A549 (cell line): ENCODE results near the gene TMEM240. TPM values are rescaled to one million over a fixed set of nuclear protein-coding genes. Genes with fewer than 3 reads are reported as not detected.
A peak's percentile ranks its signal among the peaks of the same experiment; 100 is the strongest.
"Not testable (repeated sequence)": the region's sequence is repeated elsewhere in the genome, so short reads cannot be mapped to it uniquely, and the experiment has no call there.

Experiments
- ATAC-seq, 2 experiments: fragments of 200-7000 bp in 1 of 2; fragments of >200 bp in 1 of 2; cut with Nextera tagmentation in 1 of 2; cut with Tn5 transposase in 1 of 2; 3 replicates each; pipeline versions ENCODE4 v1.8.0 to v1.9.1; 2018 to 2020; ENCODE audit warnings: mild to moderate bottlenecking in 1 of 2, moderate library complexity in 1 of 2
- CTCF ChIA-PET: fragments of 300-600 bp; sonication (Branson Sonifier 250); formaldehyde crosslinking; extraction: SDS; loops from one replicate; lab custom pipeline; 2021; ENCODE audit warnings: antibody characterized with exemption, inconsistent platforms; lab: Yijun Ruan, JAX
- POLR2A ChIA-PET: fragments of 350-600 bp; formaldehyde crosslinking; extraction: SDS; loops from one replicate; lab custom pipeline; 2021; ENCODE audit warnings: antibody characterized with exemption, inconsistent platforms; lab: Yijun Ruan, JAX
- DNase-seq, 2 experiments: peaks; one replicate each; pipeline versions ENCODE4 v3.0.0 to v3.0.0-alpha.2; 2011 to 2016; ENCODE audit warnings: low read depth in 1 of 2, low spot score in 1 of 2
- FAIRE-seq: peaks from 2 replicates; lab custom pipeline; 2011; peaks lifted over from hg19 to GRCh38; lab: Jason Lieb, UNC
- H3K27ac ChIP-seq, 2 experiments: fragments of >200 bp; sonication (Bioruptor Twin); formaldehyde crosslinking; 3 replicates each; pipeline ENCODE4 v1.5.1; 2016 to 2017
- H3K4me1 ChIP-seq: fragments of >200 bp; sonication (Bioruptor Twin); formaldehyde crosslinking; 3 replicates; pipeline ENCODE4 v1.6.1; 2016
- H3K4me2 ChIP-seq: fragments of >200 bp; sonication (Bioruptor Twin); formaldehyde crosslinking; 3 replicates; pipeline ENCODE4 v1.6.1; 2016
- H3K4me3 ChIP-seq: fragments of >200 bp; sonication (Bioruptor Twin); formaldehyde crosslinking; 3 replicates; pipeline ENCODE4 v1.5.1; 2016
- H3K9me3 ChIP-seq: fragments of >200 bp; sonication (Bioruptor Twin); formaldehyde crosslinking; 3 replicates; pipeline ENCODE4 v1.6.1; 2016
- CEBPB ChIP-seq, 2 experiments: fragments of >200 bp in 1 of 2; sonication (Bioruptor Twin) in 1 of 2; formaldehyde crosslinking in 1 of 2; IDR thresholded peaks; 2 replicates each; pipeline ENCODE4 v1.6.1; 2012 to 2016
- CHD4 ChIP-seq: fragments of 200-600 bp; sonication (generic); IDR thresholded peaks from 2 replicates; pipeline ENCODE4 v1.6.1; 2016; ENCODE audit warnings: antibody characterized with exemption, mild to moderate bottlenecking, borderline replicate concordance
- EHF ChIP-seq: fragments of 250-450 bp; sonication (Bioruptor Pico); IDR thresholded peaks from 2 replicates; pipeline ENCODE4 v1.5.0; 2020; ENCODE audit warnings: mild to moderate bottlenecking
- EHMT2 ChIP-seq: fragments of 200-600 bp; sonication (generic); IDR thresholded peaks from 2 replicates; pipeline ENCODE4 v1.6.1; 2016; ENCODE audit warnings: antibody characterized with exemption, low read depth, mild to moderate bottlenecking, moderate library complexity
- FOSL2 ChIP-seq, 2 experiments: fragments of 450-650 bp in 1 of 2; fragments of >200 bp in 1 of 2; sonication (Bioruptor Twin) in 1 of 2; formaldehyde crosslinking; IDR thresholded peaks; 2 replicates each; pipeline versions ENCODE4 v1.5.0 to v1.6.1; 2016 to 2020; ENCODE audit warnings: mild to moderate bottlenecking in 1 of 2, moderate library complexity in 1 of 2
- GATA3 ChIP-seq: IDR thresholded peaks from 2 replicates; pipeline ENCODE4 v1.6.1; 2012; ENCODE audit warnings: borderline replicate concordance
- JUNB ChIP-seq: fragments of >200 bp; sonication (Bioruptor Twin); formaldehyde crosslinking; IDR thresholded peaks from 2 replicates; pipeline ENCODE4 v1.6.1; 2016
- NFE2L2 ChIP-seq: fragments of 150-350 bp; conservative IDR thresholded peaks from 2 replicates; pipeline ENCODE4 v1.6.1; 2014; ENCODE audit warnings: low read length
- RAD21 ChIP-seq, 2 experiments: fragments of >200 bp in 1 of 2; sonication (Bioruptor Twin) in 1 of 2; formaldehyde crosslinking in 1 of 2; IDR thresholded peaks in 1 of 2; conservative IDR thresholded peaks in 1 of 2; 2 replicates in 1 of 2; 3 replicates in 1 of 2; pipeline ENCODE4 v1.6.1; 2012 to 2018; ENCODE audit warnings: inconsistent platforms in 1 of 2
- RCOR1 ChIP-seq: fragments of 150-350 bp; IDR thresholded peaks from 2 replicates; pipeline ENCODE4 v1.6.1; 2014; ENCODE audit warnings: antibody characterized with exemption, low read length, low read depth
- RNF2 ChIP-seq: fragments of 200-600 bp; sonication (generic); IDR thresholded peaks from 2 replicates; pipeline ENCODE4 v1.6.1; 2016; ENCODE audit warnings: low read depth, mild to moderate bottlenecking, antibody characterized with exemption, moderate library complexity, borderline replicate concordance
- SMC3 ChIP-seq: fragments of >200 bp; sonication (Bioruptor Twin); formaldehyde crosslinking; IDR thresholded peaks from 3 replicates; pipeline ENCODE4 v1.6.1; 2018; ENCODE audit warnings: inconsistent platforms
- ZFP36 ChIP-seq: fragments of 450-650 bp; IDR thresholded peaks from 2 replicates; pipeline ENCODE4 v1.6.1; 2014; ENCODE audit warnings: borderline replicate concordance; ENCODE audit not compliant: partially characterized antibody
- ZNF302 ChIP-seq: fragments of 250-450 bp; sonication (Bioruptor Pico); IDR thresholded peaks from 2 replicates; pipeline ENCODE4 v1.9.0; 2021; ENCODE audit warnings: inconsistent platforms, mild to moderate bottlenecking, moderate library complexity
- ZSCAN20 ChIP-seq: fragments of 250-450 bp; sonication (Bioruptor Pico); IDR thresholded peaks from 2 replicates; pipeline ENCODE4 v1.8.0; 2022; ENCODE audit warnings: mild to moderate bottlenecking, moderate library complexity
- WGBS: methylation state at CpG from one replicate; pipeline ENCODE4 v1.1.6; 2017; ENCODE audit errors: missing lambda C conversion rate; 5-methylcytosine and 5-hydroxymethylcytosine counted together
- polyA plus RNA-seq, 4 experiments: library from polyadenylated mRNA; depleted of rRNA in 3 of 4; stranded (reverse); fragments of >200 nt; fragmentation: RNase III in 1 of 4; extraction: RNeasy Plus Mini Kit Qiagen cat#74134 plus additional on column Dnase treatment in 1 of 4; gene quantifications; 2 replicates in 3 of 4; 3 replicates in 1 of 4; pipeline ENCODE4 v1.2.3, GENCODE V29; 2011 to 2017
- TF ChIP-seq, protein P1 (sequence below): fragments of 200-600 bp; sonication (generic); IDR thresholded peaks from 2 replicates; pipeline ENCODE4 v1.6.1; 2016; ENCODE audit warnings: antibody characterized with exemption, mild to moderate bottlenecking, moderate library complexity

The TMEM240 gene
- polyA plus RNA-seq, 2 of the 4 experiments (the other 2 are of a cell fraction) = 0.14 to 1.1 TPM

DNA sequence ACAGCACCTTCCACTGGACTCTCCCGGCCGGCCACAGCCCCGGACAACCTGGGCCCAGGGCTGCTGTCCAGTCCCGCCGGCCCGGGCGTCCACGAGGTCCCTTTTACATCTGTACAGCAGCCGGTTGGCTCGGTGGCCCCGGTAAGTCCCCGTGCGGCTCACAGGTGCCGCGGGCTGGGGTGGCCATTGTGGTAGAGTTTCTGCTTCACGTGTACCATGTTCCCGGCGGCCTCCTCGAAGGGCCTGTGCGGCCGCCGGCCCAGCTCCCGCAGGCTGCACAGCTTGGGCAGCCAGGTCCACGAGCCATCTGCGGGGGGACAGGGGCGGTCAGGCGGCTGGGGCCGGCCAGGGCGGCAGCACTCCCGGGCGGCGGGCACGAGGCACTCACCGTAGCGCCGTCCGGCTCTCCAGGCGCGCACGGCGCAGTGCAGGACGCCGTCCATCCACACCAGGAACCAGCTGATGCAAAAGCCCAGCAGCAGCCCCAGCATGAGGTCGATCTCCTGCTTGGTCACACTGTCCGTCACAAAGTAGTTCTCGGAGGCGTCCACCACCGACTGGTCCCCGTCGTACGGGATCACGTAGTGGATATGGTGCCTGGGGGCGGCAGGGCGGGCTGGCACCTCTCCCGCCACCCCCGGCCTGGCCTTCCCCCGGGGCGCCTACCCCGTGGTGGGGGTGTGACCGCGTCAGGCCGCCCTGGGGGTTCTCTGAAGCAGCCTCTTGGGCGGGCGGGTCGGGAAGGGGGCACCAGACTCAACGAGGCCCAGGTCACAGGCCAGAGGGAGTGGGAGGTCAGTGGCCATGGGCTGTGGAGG lies 5.0 kb downstream of the TMEM240 start:
- H3K27ac ChIP-seq = no peak overlapping the region
- H3K9me3 ChIP-seq = no peaks in the 10 kb centered on the region; the same call in 2 of the 3 replicates
- WGBS = 95% methylated on average over 24 of the region's 66 CpGs
- H3K4me3 ChIP-seq = no peak overlapping the region
- H3K4me2 ChIP-seq = no peak overlapping the region
- ATAC-seq (peak in 1 of 2 experiments; percentile 4; a peak in 3 of 6 replicates), FAIRE-seq (no peak), DNase-seq (no peak)
- POLR2A ChIA-PET = no interaction called here
- CTCF ChIA-PET = no interaction called here
- H3K4me1 ChIP-seq = no peaks in the 10 kb centered on the region
- TF ChIP-seq, protein P1, sequence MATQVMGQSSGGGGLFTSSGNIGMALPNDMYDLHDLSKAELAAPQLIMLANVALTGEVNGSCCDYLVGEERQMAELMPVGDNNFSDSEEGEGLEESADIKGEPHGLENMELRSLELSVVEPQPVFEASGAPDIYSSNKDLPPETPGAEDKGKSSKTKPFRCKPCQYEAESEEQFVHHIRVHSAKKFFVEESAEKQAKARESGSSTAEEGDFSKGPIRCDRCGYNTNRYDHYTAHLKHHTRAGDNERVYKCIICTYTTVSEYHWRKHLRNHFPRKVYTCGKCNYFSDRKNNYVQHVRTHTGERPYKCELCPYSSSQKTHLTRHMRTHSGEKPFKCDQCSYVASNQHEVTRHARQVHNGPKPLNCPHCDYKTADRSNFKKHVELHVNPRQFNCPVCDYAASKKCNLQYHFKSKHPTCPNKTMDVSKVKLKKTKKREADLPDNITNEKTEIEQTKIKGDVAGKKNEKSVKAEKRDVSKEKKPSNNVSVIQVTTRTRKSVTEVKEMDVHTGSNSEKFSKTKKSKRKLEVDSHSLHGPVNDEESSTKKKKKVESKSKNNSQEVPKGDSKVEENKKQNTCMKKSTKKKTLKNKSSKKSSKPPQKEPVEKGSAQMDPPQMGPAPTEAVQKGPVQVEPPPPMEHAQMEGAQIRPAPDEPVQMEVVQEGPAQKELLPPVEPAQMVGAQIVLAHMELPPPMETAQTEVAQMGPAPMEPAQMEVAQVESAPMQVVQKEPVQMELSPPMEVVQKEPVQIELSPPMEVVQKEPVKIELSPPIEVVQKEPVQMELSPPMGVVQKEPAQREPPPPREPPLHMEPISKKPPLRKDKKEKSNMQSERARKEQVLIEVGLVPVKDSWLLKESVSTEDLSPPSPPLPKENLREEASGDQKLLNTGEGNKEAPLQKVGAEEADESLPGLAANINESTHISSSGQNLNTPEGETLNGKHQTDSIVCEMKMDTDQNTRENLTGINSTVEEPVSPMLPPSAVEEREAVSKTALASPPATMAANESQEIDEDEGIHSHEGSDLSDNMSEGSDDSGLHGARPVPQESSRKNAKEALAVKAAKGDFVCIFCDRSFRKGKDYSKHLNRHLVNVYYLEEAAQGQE = no peak
- TF ChIP-seq CHD4 (no peak), ZFP36 (no peak), EHF (CRISPR knock-in tag) (no peak), CEBPB (IDR thresholded peaks at IDR 0.05) (no peak), ZNF302 (CRISPR knock-in tag) (no peak), RNF2 (no peak), ZSCAN20 (no peak), RAD21 (conservative IDR thresholded peaks at IDR 0.05 in 1 of 2, IDR thresholded peaks at IDR 0.05 in 1 of 2) (no peak), JUNB (no peak), RCOR1 (no peak), SMC3 (no peak), EHMT2 (no peak)

GRCh38 chr1:1534401-1535154 lies 5.8 kb downstream of the TMEM240 start:
- no peak for TF ChIP-seq NFE2L2
- no peak for TF ChIP-seq RNF2
- TF ChIP-seq FOSL2 (IDR thresholded peaks at IDR 0.05) = no peak
- no peak for TF ChIP-seq FOSL2 (CRISPR knock-in tag; IDR thresholded peaks at IDR 0.05)
- TF ChIP-seq GATA3 = no peak
- ATAC-seq (peak; percentile 17 to 24; a peak in 2 of 6 replicates), DNase-seq (no peak), FAIRE-seq (no peak)
- POLR2A ChIA-PET = no interaction called here
- Histone ChIP-seq H3K4me1 (no peaks in the 10 kb centered on the region), H3K4me3 (no peak overlapping the region), H3K4me2 (no peak overlapping the region), H3K9me3 (no peaks in the 10 kb centered on the region; the same call in 2 of the 3 replicates), H3K27ac (no peak overlapping the region)
- CTCF ChIA-PET = no interaction called here
- WGBS = 100% methylated on average over 4 of the region's 31 CpGs

DNA sequence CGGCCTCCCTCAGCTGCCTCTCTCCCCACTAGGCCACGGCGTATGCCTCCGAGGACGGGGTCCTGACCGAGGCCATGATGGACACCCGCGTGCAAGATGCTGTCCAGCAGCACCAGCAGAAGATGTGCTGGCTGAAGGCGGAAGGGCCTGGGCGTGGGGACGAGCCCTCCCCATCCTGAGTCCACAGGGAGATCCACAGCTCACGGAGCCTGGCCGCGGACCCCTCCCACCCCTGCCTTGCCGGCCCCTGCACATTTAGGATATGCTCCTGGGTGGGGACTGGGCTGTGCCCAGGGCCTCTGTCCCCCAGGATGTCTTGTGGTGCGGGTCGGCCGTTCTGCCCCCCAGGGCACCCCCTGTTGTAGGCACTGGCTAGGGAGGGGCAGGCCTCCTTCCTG lies 6.5 kb downstream of the TMEM240 start:
- POLR2A ChIA-PET, CTCF ChIA-PET, H3K4me3 ChIP-seq, H3K4me1 ChIP-seq, ATAC-seq, H3K9me3 ChIP-seq, H3K27ac ChIP-seq, H3K4me2 ChIP-seq, DNase-seq, FAIRE-seq: not testable (repeated sequence)
- 92% methylated on average over 6 of the region's 18 CpGs for WGBS

GRCh38 chr1:1533176-1533893 lies 7.1 kb downstream of the TMEM240 start:
- ATAC-seq, H3K4me1 ChIP-seq, H3K27ac ChIP-seq, POLR2A ChIA-PET, H3K4me2 ChIP-seq, H3K4me3 ChIP-seq, FAIRE-seq, CTCF ChIA-PET, H3K9me3 ChIP-seq, DNase-seq: not testable (repeated sequence)
- WGBS = 87% methylated on average over 6 of the region's 22 CpGs
